Keratinocyte (primary cell): Measurements from ENCODE around the gene ARHGEF6. TPM values are rescaled to one million over a fixed set of nuclear protein-coding genes. Genes with fewer than 3 reads are reported as not detected.
"Not testable (repeated sequence)": the region's sequence is repeated elsewhere in the genome, so short reads cannot be mapped to it uniquely, and the experiment has no call there.

ENCODE experiments used
- DNase-seq: peaks from one replicate; pipeline ENCODE4 v3.0.0-alpha.2; 2011; ENCODE audit warnings: low read depth, missing footprints, low spot score
- FAIRE-seq: peaks from 2 replicates; lab custom pipeline; 2011; peaks lifted over from hg19 to GRCh38; lab: Jason Lieb, UNC
- H2AFZ ChIP-seq: 2 replicates; pipeline ENCODE4 v1.6.0; 2012; ENCODE audit warnings: low read length, control low read depth, inconsistent platforms; ENCODE audit not compliant: control insufficient read depth
- H3K27ac ChIP-seq: 2 replicates; pipeline ENCODE4 v1.5.1; 2011; ENCODE audit warnings: low read length; ENCODE audit not compliant: control insufficient read depth, insufficient read depth
- H3K27me3 ChIP-seq: 3 replicates; pipeline ENCODE4 v1.6.0; 2011; ENCODE audit warnings: low read length; ENCODE audit not compliant: control insufficient read depth, insufficient read depth; ENCODE audit errors: extremely low read depth
- H3K36me3 ChIP-seq, 2 experiments: 2 replicates in 1 of 2; 3 replicates in 1 of 2; pipeline ENCODE4 v1.5.1; 2011; ENCODE audit warnings: low read length in 2 of 2, mild to moderate bottlenecking in 1 of 2; ENCODE audit not compliant: control insufficient read depth in 2 of 2, insufficient read depth in 2 of 2; ENCODE audit errors: extremely low read depth in 1 of 2
- H3K4me1 ChIP-seq: 3 replicates; pipeline ENCODE4 v1.5.1; 2011; ENCODE audit warnings: low read length; ENCODE audit not compliant: control insufficient read depth, insufficient read depth; ENCODE audit errors: extremely low read depth
- H3K4me2 ChIP-seq: 3 replicates; pipeline ENCODE4 v1.6.0; 2011; ENCODE audit warnings: low read depth, low read length; ENCODE audit not compliant: control insufficient read depth, insufficient read depth; ENCODE audit errors: extremely low read depth
- H3K4me3 ChIP-seq, 3 experiments: fragments of 200-600 bp in 1 of 3; sonication (generic) in 1 of 3; 2 replicates in 2 of 3; 3 replicates in 1 of 3; pipeline ENCODE4 v1.5.1; 2011 to 2016; ENCODE audit warnings: low read length in 3 of 3, mild to moderate bottlenecking in 3 of 3, control low read depth in 2 of 3, inconsistent platforms in 1 of 3, low read depth in 1 of 3, mixed read lengths in 1 of 3, mixed run types in 1 of 3, moderate library complexity in 1 of 3; ENCODE audit not compliant: control insufficient read depth in 2 of 3, insufficient read depth in 2 of 3; ENCODE audit errors: extremely low read depth in 1 of 3
- H3K79me2 ChIP-seq: 2 replicates; pipeline ENCODE4 v1.6.0; 2012; ENCODE audit warnings: low read length; ENCODE audit not compliant: control insufficient read depth, insufficient read depth
- H3K9ac ChIP-seq: 3 replicates; pipeline ENCODE4 v1.6.0; 2011; ENCODE audit warnings: low read length; ENCODE audit not compliant: control insufficient read depth, insufficient read depth; ENCODE audit errors: extremely low read depth
- H3K9me1 ChIP-seq: 3 replicates; pipeline ENCODE4 v1.6.0; 2011; ENCODE audit warnings: low read length; ENCODE audit not compliant: control insufficient read depth, insufficient read depth; ENCODE audit errors: extremely low read depth
- H3K9me3 ChIP-seq: 2 replicates; pipeline ENCODE4 v1.5.1; 2012; ENCODE audit warnings: low read depth, low read length; ENCODE audit not compliant: control insufficient read depth
- H4K20me1 ChIP-seq: 3 replicates; pipeline ENCODE4 v1.6.0; 2011; ENCODE audit warnings: low read length; ENCODE audit not compliant: control insufficient read depth, insufficient read depth; ENCODE audit errors: extremely low read depth
- EZH2 ChIP-seq: IDR thresholded peaks from one replicate; pipeline ENCODE4 v1.6.1; 2012; ENCODE audit warnings: inconsistent platforms, mild to moderate bottlenecking, low read length, moderate library complexity
- dilution Hi-C: fragments of 300-500 bp; cut with MboI; formaldehyde crosslinking; loops from one replicate; pipeline ENCODE4 v1.7.0; 2020; ENCODE audit warnings: low sequenced_read_pairs; ENCODE audit not compliant: extremely low pct_ligation_motif_present
- polyA plus RNA-seq, 5 experiments: library from polyadenylated mRNA; depleted of rRNA in 3 of 5; stranded (reverse) in 3 of 5; stranded (forward) in 1 of 5; unstranded in 1 of 5; fragments of >200 nt; gene quantifications; 1 replicate in 1 of 5; 2 replicates in 3 of 5; 3 replicates in 1 of 5; pipeline versions ENCODE4 v1.2.1 to v1.2.3, GENCODE V29; 2011 to 2012; ENCODE audit warnings: missing spikeins in 2 of 5, low read depth in 1 of 5, low replicate concordance in 1 of 5
- TF ChIP-seq, protein P1 (sequence below), 3 experiments: IDR thresholded peaks in 1 of 3; conservative IDR thresholded peaks in 1 of 3; optimal IDR thresholded peaks in 1 of 3; 2 replicates in 2 of 3; 3 replicates in 1 of 3; pipeline versions ENCODE3 to v1.5.1; 2011; ENCODE audit warnings: low read length in 3 of 3, mild to moderate bottlenecking in 3 of 3, moderate library complexity in 2 of 3, control low read depth in 1 of 3, inconsistent platforms in 1 of 3; ENCODE audit not compliant: insufficient read depth in 2 of 3; ENCODE audit errors: extremely low read depth in 1 of 3

The ARHGEF6 gene
- polyA plus RNA-seq, 1 donor (not counting 4 experiments of a cell fraction or from before 2014, with no cell fraction given) = 0.18 TPM

DNA sequence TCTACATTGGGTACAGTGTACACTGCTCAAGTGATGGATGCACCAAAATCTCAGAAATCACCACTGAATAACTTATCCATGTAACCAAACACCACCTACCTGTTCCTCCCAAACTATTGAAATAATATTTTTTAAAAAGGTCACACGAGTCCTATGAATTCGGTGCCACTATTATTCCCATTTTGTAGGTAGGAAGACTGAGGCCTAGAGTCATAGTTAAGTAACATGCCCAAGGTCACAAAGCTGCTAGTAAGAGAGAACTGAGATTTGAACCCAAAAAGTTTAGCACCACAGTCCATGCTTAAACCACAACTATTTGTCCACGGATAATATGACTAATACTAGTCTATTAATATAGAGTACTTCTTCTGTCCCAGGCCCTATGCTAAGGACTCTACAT, 2.7 kb downstream of the ARHGEF6 start:
- H3K9ac ChIP-seq = no peak overlapping the region
- no peaks in the 10 kb centered on the region for H3K4me1 ChIP-seq
- H2AFZ ChIP-seq = no peak overlapping the region
- DNase-seq (no peak), FAIRE-seq (no peak)
- no peaks in the 10 kb centered on the region for H3K9me3 ChIP-seq
- H4K20me1 ChIP-seq = no peaks in the 10 kb centered on the region
- dilution Hi-C loops = no loop called here
- no peak overlapping the region for H3K4me3 ChIP-seq
- TF ChIP-seq, protein P1, sequence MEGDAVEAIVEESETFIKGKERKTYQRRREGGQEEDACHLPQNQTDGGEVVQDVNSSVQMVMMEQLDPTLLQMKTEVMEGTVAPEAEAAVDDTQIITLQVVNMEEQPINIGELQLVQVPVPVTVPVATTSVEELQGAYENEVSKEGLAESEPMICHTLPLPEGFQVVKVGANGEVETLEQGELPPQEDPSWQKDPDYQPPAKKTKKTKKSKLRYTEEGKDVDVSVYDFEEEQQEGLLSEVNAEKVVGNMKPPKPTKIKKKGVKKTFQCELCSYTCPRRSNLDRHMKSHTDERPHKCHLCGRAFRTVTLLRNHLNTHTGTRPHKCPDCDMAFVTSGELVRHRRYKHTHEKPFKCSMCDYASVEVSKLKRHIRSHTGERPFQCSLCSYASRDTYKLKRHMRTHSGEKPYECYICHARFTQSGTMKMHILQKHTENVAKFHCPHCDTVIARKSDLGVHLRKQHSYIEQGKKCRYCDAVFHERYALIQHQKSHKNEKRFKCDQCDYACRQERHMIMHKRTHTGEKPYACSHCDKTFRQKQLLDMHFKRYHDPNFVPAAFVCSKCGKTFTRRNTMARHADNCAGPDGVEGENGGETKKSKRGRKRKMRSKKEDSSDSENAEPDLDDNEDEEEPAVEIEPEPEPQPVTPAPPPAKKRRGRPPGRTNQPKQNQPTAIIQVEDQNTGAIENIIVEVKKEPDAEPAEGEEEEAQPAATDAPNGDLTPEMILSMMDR (optimal IDR thresholded peaks at IDR 0.05 in 1 of 3, IDR thresholded peaks at IDR 0.05 in 1 of 3, conservative IDR thresholded peaks at IDR 0.05 in 1 of 3; ENCODE audit: extremely low read depth in 1 of 3, insufficient read depth in 2 of 3, low read length in 3 of 3) = no peak
- no peak for TF ChIP-seq EZH2
- no peak overlapping the region for H3K4me2 ChIP-seq
- H3K27me3 ChIP-seq = no peaks in the 10 kb centered on the region
- no peaks in the 10 kb centered on the region for H3K36me3 ChIP-seq
- H3K27ac ChIP-seq = no peak overlapping the region
- H3K79me2 ChIP-seq = no peaks in the 10 kb centered on the region
- no peaks in the 10 kb centered on the region for H3K9me1 ChIP-seq

DNA sequence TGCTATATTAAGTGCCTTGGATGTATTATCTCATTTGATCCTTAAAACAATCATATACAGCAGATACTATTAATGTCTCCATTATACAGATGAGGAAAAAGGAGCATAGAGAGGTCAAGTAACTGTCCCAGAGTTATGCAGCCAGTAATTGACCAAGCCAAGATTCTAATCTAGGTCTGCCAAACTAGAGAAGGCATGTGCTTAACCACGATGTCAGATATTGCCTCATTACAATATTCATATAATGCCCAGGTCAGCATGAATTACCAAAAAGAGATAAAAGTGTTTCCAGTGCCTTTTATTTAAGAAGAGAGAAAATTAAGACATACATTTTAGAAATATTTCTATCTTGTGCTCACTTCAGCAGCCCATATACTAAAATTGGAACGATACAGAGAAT, 7.1 kb downstream of the ARHGEF6 start:
- Histone ChIP-seq H3K27me3 (no peaks in the 10 kb centered on the region), H3K9me1 (no peaks in the 10 kb centered on the region), H3K9me3 (no peaks in the 10 kb centered on the region), H2AFZ (no peak overlapping the region), H4K20me1 (no peaks in the 10 kb centered on the region), H3K4me1 (no peaks in the 10 kb centered on the region), H3K27ac (no peak overlapping the region), H3K4me2 (no peak overlapping the region), H3K36me3 (no peaks in the 10 kb centered on the region), H3K79me2 (no peaks in the 10 kb centered on the region), H3K9ac (no peak overlapping the region), H3K4me3 (no peak overlapping the region)
- no peak for TF ChIP-seq EZH2
- TF ChIP-seq, protein P1 (optimal IDR thresholded peaks at IDR 0.05 in 1 of 3, IDR thresholded peaks at IDR 0.05 in 1 of 3, conservative IDR thresholded peaks at IDR 0.05 in 1 of 3; ENCODE audit: extremely low read depth in 1 of 3, insufficient read depth in 2 of 3, low read length in 3 of 3) = no peak
- no peak for FAIRE-seq
- no peak for DNase-seq
- dilution Hi-C loops = no loop called here

DNA sequence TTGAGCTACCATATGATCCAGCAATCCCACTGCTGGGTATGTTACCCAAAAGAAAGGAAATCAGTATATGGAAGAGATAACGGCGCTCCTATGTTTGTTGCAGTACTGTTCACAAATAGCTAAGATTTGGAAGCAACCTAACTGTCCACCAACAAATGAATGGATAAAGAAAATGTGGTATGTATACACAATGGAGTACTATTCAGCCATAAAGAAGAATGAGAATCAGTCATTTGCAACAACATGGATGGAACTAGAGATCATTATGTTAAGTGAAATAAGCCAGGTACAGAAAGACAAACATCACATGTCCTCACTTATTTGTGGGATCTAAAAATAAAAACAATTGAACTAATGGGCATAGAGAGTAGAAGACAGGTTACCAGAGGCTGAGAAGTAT, 8.9 kb downstream of the ARHGEF6 start:
- H3K4me2 ChIP-seq, H3K9ac ChIP-seq, H3K4me3 ChIP-seq, dilution Hi-C loops, H3K36me3 ChIP-seq, H3K27ac ChIP-seq, H3K9me1 ChIP-seq, H3K79me2 ChIP-seq, FAIRE-seq, H2AFZ ChIP-seq, H3K9me3 ChIP-seq, DNase-seq, H3K27me3 ChIP-seq, H4K20me1 ChIP-seq, H3K4me1 ChIP-seq: not testable (repeated sequence)
